Endometrium (tissue), 2 donors: Measurements from ENCODE around the gene CAMK1D.
"Not testable (repeated sequence)": the region's sequence is repeated elsewhere in the genome, so short reads cannot be mapped to it uniquely, and the experiment has no call there.

Source experiments
- FAIRE-seq: peaks from 2 replicates; lab custom pipeline; 2012; peaks lifted over from hg19 to GRCh38; lab: Jason Lieb, UNC
- donor health status: control.
- donor health status: control.

The CAMK1D gene

GRCh38 chr10:12470719-12471118, 121.4 kb downstream of the CAMK1D start:
- FAIRE-seq: no peak

- FAIRE-seq: no peak
Measured at GRCh38 chr10:12471135-12471534, 121.8 kb downstream of the CAMK1D start.

- FAIRE-seq: no peak
Measured at GRCh38 chr10:12473491-12473890, 124.1 kb downstream of the CAMK1D start.

GRCh38 chr10:12474727-12475412, 125.5 kb downstream of the CAMK1D start:
- FAIRE-seq: no peak

DNA sequence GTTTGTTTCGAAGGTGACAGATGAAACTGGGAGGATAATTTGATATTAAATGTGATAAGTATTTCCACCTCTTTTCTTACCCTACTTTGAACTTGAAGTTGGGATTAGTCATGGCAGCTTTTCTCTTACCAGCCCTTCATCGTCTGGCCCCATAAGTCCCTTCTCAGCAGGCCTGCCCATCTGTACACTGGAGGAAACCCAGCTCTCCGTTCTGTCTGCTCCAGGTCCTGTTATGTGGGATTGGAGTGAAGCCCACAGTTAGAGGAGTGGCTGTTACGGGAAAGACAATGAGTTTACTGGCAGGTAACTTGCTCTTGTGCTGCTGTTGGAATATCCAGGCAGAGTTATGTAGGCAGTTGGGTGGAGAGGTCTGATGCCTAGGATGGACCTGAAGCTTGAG, 127.3 kb downstream of the CAMK1D start:
- FAIRE-seq: no peak

GRCh38 chr10:12479437-12479844, 130.1 kb downstream of the CAMK1D start:
- FAIRE-seq: no peak

GRCh38 chr10:12479924-12480323, 130.6 kb downstream of the CAMK1D start:
- no peak for FAIRE-seq

GRCh38 chr10:12480440-12480839, 131.1 kb downstream of the CAMK1D start:
- FAIRE-seq: no peak

DNA sequence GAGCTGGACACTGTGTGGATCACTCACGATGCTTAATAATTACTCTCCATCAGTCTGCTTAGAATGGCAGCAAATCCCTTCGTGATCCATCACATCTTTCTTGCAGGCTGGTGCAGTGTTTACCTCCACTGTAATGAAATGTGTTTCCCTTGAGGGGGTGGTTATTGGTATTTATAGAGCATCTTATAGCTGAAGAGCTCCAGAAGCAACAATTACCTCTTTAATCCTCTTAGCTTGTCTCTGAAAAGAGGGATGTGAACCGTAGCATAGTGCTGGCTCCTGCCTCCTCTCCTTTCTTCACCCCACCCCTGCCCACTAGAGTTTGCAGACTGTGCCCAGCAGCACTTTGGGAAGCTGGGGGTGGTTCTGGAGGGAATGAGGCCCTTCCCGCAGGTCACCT, 132.6 kb downstream of the CAMK1D start:
- no peak for FAIRE-seq

DNA sequence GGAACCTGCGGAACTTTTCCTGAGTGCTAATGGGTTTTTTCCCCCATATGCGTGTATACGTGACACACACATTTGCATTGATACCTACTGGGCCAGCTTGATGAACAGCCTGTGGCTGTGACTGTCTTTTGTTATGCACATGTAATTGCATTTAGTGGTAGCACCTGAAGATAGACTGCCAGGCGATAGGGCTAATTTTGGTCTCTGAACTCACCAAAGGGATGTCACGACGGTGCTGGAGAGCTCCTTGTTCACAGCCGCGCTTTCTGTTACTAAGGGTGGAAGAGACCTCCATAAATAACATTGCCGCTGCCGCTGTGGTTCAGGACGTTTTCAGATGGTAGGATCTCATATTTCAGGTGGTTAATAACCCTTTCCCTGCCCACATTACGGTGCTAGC, 133.2 kb downstream of the CAMK1D start:
- no peak for FAIRE-seq

- no peak for FAIRE-seq
Measured at GRCh38 chr10:12484002-12484918, 134.9 kb downstream of the CAMK1D start.

GRCh38 chr10:12484941-12485805, 135.8 kb downstream of the CAMK1D start:
- FAIRE-seq: no peak

GRCh38 chr10:12487366-12487765, 138.0 kb downstream of the CAMK1D start:
- FAIRE-seq: no peak

DNA sequence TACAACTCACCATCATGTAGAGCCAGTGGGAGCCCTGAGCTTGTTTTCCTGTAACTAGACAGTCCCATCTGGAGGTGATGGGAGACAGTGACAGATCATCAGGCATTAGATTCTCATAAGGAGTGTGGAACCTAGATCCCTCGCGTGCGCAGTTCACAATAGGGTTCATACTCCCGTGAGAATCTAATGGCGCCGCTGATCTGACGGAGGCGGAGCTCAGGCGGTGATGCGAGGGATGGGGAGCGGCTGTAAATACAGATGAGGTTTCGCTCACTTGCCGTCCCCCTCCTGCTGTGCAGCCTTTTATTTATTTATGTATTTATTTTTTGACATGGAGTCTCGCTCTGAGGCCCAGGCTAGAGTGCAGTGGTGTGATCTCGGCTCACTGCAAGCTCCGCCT, 139.3 kb downstream of the CAMK1D start:
- no peak for FAIRE-seq

GRCh38 chr10:12489357-12489756, 140.0 kb downstream of the CAMK1D start:
- no peak for FAIRE-seq

- FAIRE-seq: no peak
Measured at GRCh38 chr10:12489806-12490205, 140.5 kb downstream of the CAMK1D start.

DNA sequence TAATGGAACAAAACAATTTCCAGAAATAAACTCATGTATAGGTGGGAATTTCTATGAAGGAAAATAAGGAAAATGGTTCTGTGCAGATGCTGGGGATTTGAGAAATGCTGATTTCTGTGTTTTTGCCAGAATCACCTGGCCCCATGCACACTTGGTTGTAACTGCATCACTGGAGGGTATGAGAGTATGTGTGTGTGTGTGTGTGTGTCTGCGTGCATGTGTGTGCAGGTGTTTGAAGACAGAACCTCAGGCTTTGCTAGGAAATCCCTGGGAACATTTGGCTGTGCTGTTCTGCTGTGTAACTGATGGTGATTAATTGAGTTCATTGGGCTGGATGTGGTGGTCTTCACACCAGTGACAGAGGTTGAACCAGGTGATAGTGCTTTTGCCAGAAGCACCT, 141.6 kb downstream of the CAMK1D start:
- FAIRE-seq: no peak

DNA sequence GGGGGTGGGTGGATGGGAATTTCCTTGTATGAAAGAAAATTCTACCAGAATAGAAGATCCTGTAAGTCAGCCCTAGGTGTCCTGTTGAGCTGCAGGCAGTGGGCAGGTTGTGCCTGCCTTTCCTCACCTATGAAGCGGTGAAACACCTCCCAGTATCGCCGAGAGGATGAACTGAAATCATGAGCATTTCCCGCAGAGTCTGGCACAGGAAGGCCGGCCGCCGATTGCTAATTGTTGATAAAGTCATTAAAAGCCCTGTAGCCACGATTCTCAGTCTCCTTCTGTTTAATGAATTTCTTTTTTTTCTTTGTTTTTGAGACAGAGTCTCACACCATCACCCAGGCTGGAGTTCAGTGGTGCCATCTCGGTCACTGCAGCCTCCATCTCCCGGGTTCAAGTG, 142.1 kb downstream of the CAMK1D start:
- no peak for FAIRE-seq

DNA sequence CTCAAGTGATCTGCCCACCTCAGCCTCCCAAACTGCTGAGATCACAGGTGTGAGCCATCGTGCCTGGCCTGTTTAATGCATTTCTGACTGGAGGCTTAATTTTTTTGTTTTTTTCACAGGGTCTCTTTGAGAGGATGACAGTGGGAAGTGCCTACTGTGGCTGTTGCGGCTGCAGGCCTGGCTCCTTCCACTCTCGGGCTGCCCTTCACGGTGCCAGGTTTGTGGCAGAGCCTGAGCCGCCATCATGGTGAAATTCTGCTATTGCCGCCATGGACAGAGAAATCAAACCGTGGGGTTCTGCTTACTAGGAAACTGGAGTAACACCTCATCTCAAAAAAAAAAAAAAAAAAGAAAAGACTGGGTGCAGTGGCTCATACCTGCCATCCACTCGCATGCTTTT, 142.7 kb downstream of the CAMK1D start:
- no peak for FAIRE-seq

DNA sequence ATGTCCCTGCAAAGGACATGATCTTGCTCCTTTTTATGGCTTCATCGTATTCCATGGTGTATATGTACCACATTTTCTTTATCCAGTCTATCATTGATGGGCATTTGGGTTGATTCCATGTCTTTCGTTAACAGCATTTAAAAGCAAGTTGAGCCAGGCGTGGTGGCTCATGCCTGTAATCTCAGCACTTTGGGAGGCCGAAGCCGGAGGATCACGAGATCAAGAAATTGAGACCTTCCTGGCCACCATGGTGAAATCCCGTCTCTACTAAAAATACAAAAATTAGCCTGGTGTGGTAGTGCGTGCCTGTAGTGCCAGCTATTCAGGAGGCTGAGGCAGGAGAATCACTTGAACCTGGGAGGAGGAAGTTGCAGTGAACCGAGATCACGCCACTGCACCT, 147.7 kb downstream of the CAMK1D start:
- not testable (repeated sequence) for FAIRE-seq

- no peak for FAIRE-seq
Measured at GRCh38 chr10:12499076-12499986, 150.0 kb downstream of the CAMK1D start.
